CD14-positive monocyte (primary cell): ENCODE data around the gene NPW. TPM values are rescaled to one million over a fixed set of nuclear protein-coding genes. Genes with fewer than 3 reads are reported as not detected.
A peak's percentile ranks its signal among the peaks of the same experiment; 100 is the strongest.

Experiments used
- DNase-seq, 3 donors: peaks; one replicate each; pipeline ENCODE4 v3.0.0-alpha.2; 2011 to 2022
- H2AFZ ChIP-seq: 2 replicates; pipeline ENCODE4 v1.6.0; 2012; ENCODE audit warnings: mild to moderate bottlenecking, low read depth, low read length, inconsistent platforms; ENCODE audit not compliant: insufficient read depth, poor library complexity, severe bottlenecking
- H3K27ac ChIP-seq, 2 donors: 1 replicate in 1 of 2; 2 replicates in 1 of 2; pipeline ENCODE4 v1.5.1; 2012 to 2013; ENCODE audit warnings: low read length in 2 of 2, control low read depth in 1 of 2, inconsistent platforms in 1 of 2, low read depth in 1 of 2, mild to moderate bottlenecking in 1 of 2
- H3K27me3 ChIP-seq, 2 donors: one replicate each; pipeline versions ENCODE4 v1.6.0 to v1.6.1; 2011 to 2013; ENCODE audit warnings: low read length in 2 of 2; ENCODE audit not compliant: control insufficient read depth in 2 of 2, insufficient read depth in 2 of 2
- H3K36me3 ChIP-seq, 2 donors: replicated peaks in 1 of 2; 1 replicate in 1 of 2; 2 replicates in 1 of 2; pipeline versions ENCODE4 v1.5.1 to v1.6.1; 2012 to 2013; ENCODE audit warnings: low read length in 2 of 2, control low read depth in 1 of 2, inconsistent platforms in 1 of 2, mild to moderate bottlenecking in 1 of 2; ENCODE audit not compliant: insufficient read depth in 2 of 2, control insufficient read depth in 1 of 2
- H3K4me1 ChIP-seq, 2 donors: 1 replicate in 1 of 2; 2 replicates in 1 of 2; pipeline versions ENCODE4 v1.5.1 to v1.6.1; 2012 to 2013; ENCODE audit warnings: low read length in 2 of 2, control low read depth in 1 of 2, inconsistent platforms in 1 of 2, mild to moderate bottlenecking in 1 of 2, moderate library complexity in 1 of 2; ENCODE audit not compliant: insufficient read depth in 2 of 2, control insufficient read depth in 1 of 2
- H3K4me2 ChIP-seq: replicated peaks from 2 replicates; pipeline ENCODE3; 2012; ENCODE audit warnings: low read length, moderate library complexity, mild to moderate bottlenecking; ENCODE audit not compliant: poor library complexity, severe bottlenecking; ENCODE audit errors: extremely low read depth
- H3K4me3 ChIP-seq, 3 experiments: fragments of 200-600 bp in 1 of 3; sonication (generic) in 1 of 3; replicated peaks in 1 of 3; 1 replicate in 2 of 3; 2 replicates in 1 of 3; pipeline ENCODE4 v1.5.1; 2011 to 2013; ENCODE audit warnings: low read length in 3 of 3, mild to moderate bottlenecking in 3 of 3, control low read depth in 2 of 3, low read depth in 2 of 3, inconsistent platforms in 1 of 3, moderate library complexity in 1 of 3
- H3K79me2 ChIP-seq: 2 replicates; pipeline ENCODE4 v1.6.0; 2012; ENCODE audit warnings: mild to moderate bottlenecking, control low read depth, inconsistent platforms, low read length, moderate library complexity; ENCODE audit not compliant: insufficient read depth
- H3K9ac ChIP-seq: 2 replicates; pipeline ENCODE4 v1.6.0; 2017; ENCODE audit warnings: low read length, mild to moderate bottlenecking; ENCODE audit not compliant: insufficient read depth, poor library complexity, severe bottlenecking
- H3K9me3 ChIP-seq, 2 donors: replicated peaks in 1 of 2; 1 replicate in 1 of 2; 2 replicates in 1 of 2; pipeline versions ENCODE4 v1.5.1 to v1.6.1; 2012 to 2013; ENCODE audit warnings: low read length in 2 of 2, control low read depth in 1 of 2; ENCODE audit not compliant: control insufficient read depth in 1 of 2, insufficient read depth in 1 of 2
- H4K20me1 ChIP-seq: 2 replicates; pipeline ENCODE4 v1.6.0; 2012; ENCODE audit warnings: mild to moderate bottlenecking, low read length, control low read depth, moderate library complexity; ENCODE audit not compliant: insufficient read depth
- H3K27ac Mint-ChIP-seq, 7 donors: one replicate each; pipeline ENCODE4 v1.8.0; 2020; ENCODE audit warnings: mild to moderate bottlenecking in 7 of 7, mixed read lengths in 7 of 7, moderate library complexity in 6 of 7, inconsistent platforms in 2 of 7
- H3K27me3 Mint-ChIP-seq, 3 donors: one replicate each; pipeline ENCODE4 v1.8.0; 2021 to 2022; ENCODE audit warnings: low read depth in 3 of 3, mild to moderate bottlenecking in 3 of 3, mixed read lengths in 3 of 3, moderate library complexity in 3 of 3, inconsistent platforms in 1 of 3
- H3K36me3 Mint-ChIP-seq, 2 donors: one replicate each; pipeline ENCODE4 v1.8.0; 2020; ENCODE audit warnings: mixed read lengths in 2 of 2, inconsistent platforms in 1 of 2, mild to moderate bottlenecking in 1 of 2
- H3K4me1 Mint-ChIP-seq: one replicate; pipeline ENCODE4 v1.8.0; 2020; ENCODE audit warnings: mild to moderate bottlenecking, mixed read lengths
- H3K4me3 Mint-ChIP-seq, 2 donors: one replicate each; pipeline ENCODE4 v1.8.0; 2020; ENCODE audit warnings: mild to moderate bottlenecking in 2 of 2, mixed read lengths in 2 of 2, moderate library complexity in 1 of 2
- H3K9me3 Mint-ChIP-seq, 7 donors: one replicate each; pipeline ENCODE4 v1.8.0; 2020 to 2022; ENCODE audit warnings: mixed read lengths in 7 of 7, mild to moderate bottlenecking in 6 of 7, moderate library complexity in 6 of 7, inconsistent platforms in 2 of 7
- CTCF ChIP-seq: fragments of 200-600 bp; IDR thresholded peaks from one replicate; pipeline ENCODE4 v1.8.0; 2022; ENCODE audit warnings: antibody characterized with exemption, mild to moderate bottlenecking
- WGBS: methylation state at CpG from one replicate; pipeline ENCODE4 v1.1.5; 2013; ENCODE audit warnings: missing lambda C conversion rate; ENCODE audit not compliant: insufficient coverage; 5-methylcytosine and 5-hydroxymethylcytosine counted together
- intact Hi-C, 2 donors: fragments of 100-400 bp; cut with micrococcal nuclease; formaldehyde crosslinking; loops; one replicate each; pipeline versions ENCODE4 v1.15.0 to v1.15.1; 2023
- polyA plus RNA-seq, 3 donors: library from polyadenylated mRNA; depleted of rRNA in 1 of 3; unstranded in 2 of 3; stranded (reverse) in 1 of 3; fragments of 300-500 nt in 2 of 3; fragments of >200 nt in 1 of 3; fragmentation: Illumina TruSeq in 2 of 3; gene quantifications; 1 replicate in 2 of 3; 2 replicates in 1 of 3; pipeline ENCODE4 v1.2.3, GENCODE V29; 2012 to 2021

Gene NPW
- polyA plus RNA-seq, 3 donors = not detected

GRCh38 chr16:1980770-1981087 lies 38.9 kb upstream of the NPW start:
- peak overlapping the region in 1 of 2 donors; percentile 89 for H3K4me3 Mint-ChIP-seq

GRCh38 chr16:1981398-1981836 lies 38.2 kb upstream of the NPW start, which contains the start of gene NOXO1:
TSS of gene NOXO1 (minus strand) at chr16:1981469. CDS start at chr16:1981179, 290 bp downstream.
- Mint-ChIP-seq H3K36me3 (peaks cover 34 to 42% of the 10 kb centered on the region in 2 donors), H3K4me3 (peak within 1 kb of the TSS in 1 of 2 donors; percentile 89), H3K27ac (peak within 1 kb of the TSS in 2 of 7 donors; percentile 59 to 81), H3K9me3 (peaks cover 0 to 12% (median 5%) of the 10 kb centered on the region in 7 donors), H3K4me1 (peaks cover 18% of the 10 kb centered on the region), H3K27me3 (peaks cover 46 to 63% (median 49%) of the 10 kb centered on the region in 3 donors)
- no peak for TF ChIP-seq CTCF
- H3K79me2 ChIP-seq = no peaks in the 10 kb centered on the region
- H2AFZ ChIP-seq = no peak within 1 kb of the TSS
- H3K4me3 ChIP-seq = no peak within 1 kb of the TSS
- H3K36me3 ChIP-seq = peaks cover 31 to 35% of the 10 kb centered on the region in 2 donors
- intact Hi-C loops = no loop called here
- H3K4me1 ChIP-seq = peaks cover 20 to 28% of the 10 kb centered on the region in 2 donors
- H3K9ac ChIP-seq = no peak within 1 kb of the TSS
- H3K27ac ChIP-seq = no peak within 1 kb of the TSS
- 41% methylated on average over 3 of the region's 6 CpGs for WGBS
- peaks cover 0 to 17% of the 10 kb centered on the region in 2 donors for H3K9me3 ChIP-seq
- H3K27me3 ChIP-seq = peaks cover 30 to 48% of the 10 kb centered on the region in 2 donors
- H4K20me1 ChIP-seq = peaks cover 8% of the 10 kb centered on the region
- DNase-seq = no peak
- no peak within 1 kb of the TSS for H3K4me2 ChIP-seq

More at GRCh38 chr16:1980770-1981087, 38.9 kb upstream of the NPW start:
- H3K79me2 ChIP-seq = no peaks in the 10 kb centered on the region
- no peak overlapping the region for H3K27ac ChIP-seq
- no peak overlapping the region for H3K9ac ChIP-seq
- H3K4me3 ChIP-seq = no peak overlapping the region
- 32% methylated on average over 16 of the region's 16 CpGs for WGBS
- peaks cover 0 to 12% (median 5%) of the 10 kb centered on the region in 7 donors for H3K9me3 Mint-ChIP-seq
- peak overlapping the region in 1 of 7 donors; percentile 81 for H3K27ac Mint-ChIP-seq
- H3K4me1 ChIP-seq = peaks cover 20 to 28% of the 10 kb centered on the region in 2 donors
- H3K27me3 Mint-ChIP-seq = peaks cover 46 to 63% (median 52%) of the 10 kb centered on the region in 3 donors
- H2AFZ ChIP-seq = no peak overlapping the region
- H3K36me3 Mint-ChIP-seq = peaks cover 33 to 41% of the 10 kb centered on the region in 2 donors
- DNase-seq = no peak
- H3K27me3 ChIP-seq = peaks cover 30 to 48% of the 10 kb centered on the region in 2 donors
- intact Hi-C loops = no loop called here
- H4K20me1 ChIP-seq = peaks cover 8% of the 10 kb centered on the region
- H3K9me3 ChIP-seq = peaks cover 0 to 17% of the 10 kb centered on the region in 2 donors
- no peak overlapping the region for H3K4me2 ChIP-seq
- no peak for TF ChIP-seq CTCF
- H3K4me1 Mint-ChIP-seq = peaks cover 18% of the 10 kb centered on the region
- H3K36me3 ChIP-seq = peaks cover 31 to 35% of the 10 kb centered on the region in 2 donors
